CD14-positive monocyte (primary cell): ENCODE measurements around the gene MCMBP. TPM values are rescaled to one million over a fixed set of nuclear protein-coding genes. Genes with fewer than 3 reads are reported as not detected.

Source experiments
- DNase-seq, 3 donors: peaks; one replicate each; pipeline ENCODE4 v3.0.0-alpha.2; 2011 to 2022
- H2AFZ ChIP-seq: 2 replicates; pipeline ENCODE4 v1.6.0; 2012; ENCODE audit warnings: mild to moderate bottlenecking, low read depth, low read length, inconsistent platforms; ENCODE audit not compliant: insufficient read depth, poor library complexity, severe bottlenecking
- H3K27ac ChIP-seq, 2 donors: 1 replicate in 1 of 2; 2 replicates in 1 of 2; pipeline ENCODE4 v1.5.1; 2012 to 2013; ENCODE audit warnings: low read length in 2 of 2, control low read depth in 1 of 2, inconsistent platforms in 1 of 2, low read depth in 1 of 2, mild to moderate bottlenecking in 1 of 2
- H3K27me3 ChIP-seq, 2 donors: one replicate each; pipeline versions ENCODE4 v1.6.0 to v1.6.1; 2011 to 2013; ENCODE audit warnings: low read length in 2 of 2; ENCODE audit not compliant: control insufficient read depth in 2 of 2, insufficient read depth in 2 of 2
- H3K36me3 ChIP-seq, 2 donors: replicated peaks in 1 of 2; 1 replicate in 1 of 2; 2 replicates in 1 of 2; pipeline versions ENCODE4 v1.5.1 to v1.6.1; 2012 to 2013; ENCODE audit warnings: low read length in 2 of 2, control low read depth in 1 of 2, inconsistent platforms in 1 of 2, mild to moderate bottlenecking in 1 of 2; ENCODE audit not compliant: insufficient read depth in 2 of 2, control insufficient read depth in 1 of 2
- H3K4me1 ChIP-seq, 2 donors: 1 replicate in 1 of 2; 2 replicates in 1 of 2; pipeline versions ENCODE4 v1.5.1 to v1.6.1; 2012 to 2013; ENCODE audit warnings: low read length in 2 of 2, control low read depth in 1 of 2, inconsistent platforms in 1 of 2, mild to moderate bottlenecking in 1 of 2, moderate library complexity in 1 of 2; ENCODE audit not compliant: insufficient read depth in 2 of 2, control insufficient read depth in 1 of 2
- H3K4me2 ChIP-seq: replicated peaks from 2 replicates; pipeline ENCODE3; 2012; ENCODE audit warnings: low read length, moderate library complexity, mild to moderate bottlenecking; ENCODE audit not compliant: poor library complexity, severe bottlenecking; ENCODE audit errors: extremely low read depth
- H3K4me3 ChIP-seq, 3 experiments: fragments of 200-600 bp in 1 of 3; sonication (generic) in 1 of 3; replicated peaks in 1 of 3; 1 replicate in 2 of 3; 2 replicates in 1 of 3; pipeline ENCODE4 v1.5.1; 2011 to 2013; ENCODE audit warnings: low read length in 3 of 3, mild to moderate bottlenecking in 3 of 3, control low read depth in 2 of 3, low read depth in 2 of 3, inconsistent platforms in 1 of 3, moderate library complexity in 1 of 3
- H3K79me2 ChIP-seq: 2 replicates; pipeline ENCODE4 v1.6.0; 2012; ENCODE audit warnings: mild to moderate bottlenecking, control low read depth, inconsistent platforms, low read length, moderate library complexity; ENCODE audit not compliant: insufficient read depth
- H3K9ac ChIP-seq: 2 replicates; pipeline ENCODE4 v1.6.0; 2017; ENCODE audit warnings: low read length, mild to moderate bottlenecking; ENCODE audit not compliant: insufficient read depth, poor library complexity, severe bottlenecking
- H3K9me3 ChIP-seq, 2 donors: replicated peaks in 1 of 2; 1 replicate in 1 of 2; 2 replicates in 1 of 2; pipeline versions ENCODE4 v1.5.1 to v1.6.1; 2012 to 2013; ENCODE audit warnings: low read length in 2 of 2, control low read depth in 1 of 2; ENCODE audit not compliant: control insufficient read depth in 1 of 2, insufficient read depth in 1 of 2
- H4K20me1 ChIP-seq: 2 replicates; pipeline ENCODE4 v1.6.0; 2012; ENCODE audit warnings: mild to moderate bottlenecking, low read length, control low read depth, moderate library complexity; ENCODE audit not compliant: insufficient read depth
- H3K27ac Mint-ChIP-seq, 7 donors: one replicate each; pipeline ENCODE4 v1.8.0; 2020; ENCODE audit warnings: mild to moderate bottlenecking in 7 of 7, mixed read lengths in 7 of 7, moderate library complexity in 6 of 7, inconsistent platforms in 2 of 7
- H3K27me3 Mint-ChIP-seq, 3 donors: one replicate each; pipeline ENCODE4 v1.8.0; 2021 to 2022; ENCODE audit warnings: low read depth in 3 of 3, mild to moderate bottlenecking in 3 of 3, mixed read lengths in 3 of 3, moderate library complexity in 3 of 3, inconsistent platforms in 1 of 3
- H3K36me3 Mint-ChIP-seq, 2 donors: one replicate each; pipeline ENCODE4 v1.8.0; 2020; ENCODE audit warnings: mixed read lengths in 2 of 2, inconsistent platforms in 1 of 2, mild to moderate bottlenecking in 1 of 2
- H3K4me1 Mint-ChIP-seq: one replicate; pipeline ENCODE4 v1.8.0; 2020; ENCODE audit warnings: mild to moderate bottlenecking, mixed read lengths
- H3K4me3 Mint-ChIP-seq, 2 donors: one replicate each; pipeline ENCODE4 v1.8.0; 2020; ENCODE audit warnings: mild to moderate bottlenecking in 2 of 2, mixed read lengths in 2 of 2, moderate library complexity in 1 of 2
- H3K9me3 Mint-ChIP-seq, 7 donors: one replicate each; pipeline ENCODE4 v1.8.0; 2020 to 2022; ENCODE audit warnings: mixed read lengths in 7 of 7, mild to moderate bottlenecking in 6 of 7, moderate library complexity in 6 of 7, inconsistent platforms in 2 of 7
- CTCF ChIP-seq: fragments of 200-600 bp; IDR thresholded peaks from one replicate; pipeline ENCODE4 v1.8.0; 2022; ENCODE audit warnings: antibody characterized with exemption, mild to moderate bottlenecking
- WGBS: methylation state at CpG from one replicate; pipeline ENCODE4 v1.1.5; 2013; ENCODE audit warnings: missing lambda C conversion rate; ENCODE audit not compliant: insufficient coverage; 5-methylcytosine and 5-hydroxymethylcytosine counted together
- intact Hi-C, 2 donors: fragments of 100-400 bp; cut with micrococcal nuclease; formaldehyde crosslinking; loops; one replicate each; pipeline versions ENCODE4 v1.15.0 to v1.15.1; 2023
- polyA plus RNA-seq, 3 donors: library from polyadenylated mRNA; depleted of rRNA in 1 of 3; unstranded in 2 of 3; stranded (reverse) in 1 of 3; fragments of 300-500 nt in 2 of 3; fragments of >200 nt in 1 of 3; fragmentation: Illumina TruSeq in 2 of 3; gene quantifications; 1 replicate in 2 of 3; 2 replicates in 1 of 3; pipeline ENCODE4 v1.2.3, GENCODE V29; 2012 to 2021

Gene MCMBP
- polyA plus RNA-seq, 3 donors, result 40.3 to 96.7 (median 75.3) TPM

GRCh38 chr10:119845656-119846055 is 27.0 kb downstream of the MCMBP start:
- no peak overlapping the region for H3K4me2 ChIP-seq
- peaks cover 76% of the 10 kb centered on the region for H4K20me1 ChIP-seq
- H3K79me2 ChIP-seq, result peaks cover 56% of the 10 kb centered on the region
- H3K27me3 Mint-ChIP-seq, result no peaks in the 10 kb centered on the region
- peaks cover 7 to 32% of the 10 kb centered on the region in 2 donors for H3K4me1 ChIP-seq
- no peaks in the 10 kb centered on the region for H3K27me3 ChIP-seq
- intact Hi-C loops, result no loop called here
- H3K36me3 ChIP-seq, result peaks cover 62 to 95% of the 10 kb centered on the region in 2 donors
- H3K4me3 Mint-ChIP-seq, result no peak overlapping the region
- peak overlapping the region in 1 of 2 donors; percentile 60 for H3K27ac ChIP-seq
- H3K4me3 ChIP-seq, result no peak overlapping the region
- no peaks in the 10 kb centered on the region for H3K9me3 ChIP-seq
- H3K4me1 Mint-ChIP-seq, result peaks cover 43% of the 10 kb centered on the region
- peaks cover 72 to 87% of the 10 kb centered on the region in 2 donors for H3K36me3 Mint-ChIP-seq
- no peak overlapping the region for H3K9ac ChIP-seq
- WGBS, result no CpG with 5 or more reads among the region's 1 CpG
- H2AFZ ChIP-seq, result no peak overlapping the region
- peaks cover 0 to 6% (median 0%) of the 10 kb centered on the region in 7 donors for H3K9me3 Mint-ChIP-seq
- H3K27ac Mint-ChIP-seq, result peak overlapping the region; percentile 51 to 87 (median 79)
- TF ChIP-seq CTCF, result no peak
- DNase-seq, result peak in 2 of 3 donors; percentile 43 to 57

DNA sequence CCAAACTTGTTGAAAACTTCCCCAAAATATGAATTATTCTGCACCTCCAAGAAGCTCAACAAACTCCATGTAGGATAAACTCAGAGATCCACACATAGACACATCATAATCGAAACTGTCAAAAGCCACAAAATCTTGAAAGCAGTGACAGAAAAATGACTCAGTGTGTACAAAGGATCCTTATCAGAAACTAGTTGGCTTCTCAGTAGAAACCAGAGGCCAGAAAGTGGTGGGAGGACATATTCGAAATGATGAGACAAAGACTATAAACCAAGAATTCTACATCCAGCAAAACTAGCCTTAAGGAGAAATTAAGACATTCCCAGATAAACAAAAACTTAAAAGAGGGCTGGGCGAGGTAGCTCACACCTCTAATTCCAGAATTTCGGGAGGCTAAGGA is 38.5 kb downstream of the MCMBP start:
- TF ChIP-seq CTCF, result no peak
- WGBS, result 100% methylated on average over 2 of the region's 4 CpGs
- DNase-seq, result no peak
- H3K27me3 ChIP-seq, result no peaks in the 10 kb centered on the region
- H3K27ac ChIP-seq, result peak overlapping the region in 1 of 2 donors; percentile 38
- H3K9me3 Mint-ChIP-seq, result no peaks in the 10 kb centered on the region
- H4K20me1 ChIP-seq, result peaks cover 43% of the 10 kb centered on the region
- H3K27me3 Mint-ChIP-seq, result no peaks in the 10 kb centered on the region
- H3K4me3 ChIP-seq, result no peak overlapping the region
- H3K79me2 ChIP-seq, result no peaks in the 10 kb centered on the region
- peaks cover 98 to 100% of the 10 kb centered on the region in 2 donors for H3K36me3 ChIP-seq
- no peak overlapping the region for H2AFZ ChIP-seq
- no peaks in the 10 kb centered on the region for H3K4me1 ChIP-seq
- no peaks in the 10 kb centered on the region for H3K4me1 Mint-ChIP-seq
- peak overlapping the region in 2 of 7 donors; percentile 19 to 52 for H3K27ac Mint-ChIP-seq
- H3K9ac ChIP-seq, result no peak overlapping the region
- no peak overlapping the region for H3K4me2 ChIP-seq
- intact Hi-C loops, result no loop called here
- H3K4me3 Mint-ChIP-seq, result no peak overlapping the region
- H3K36me3 Mint-ChIP-seq, result peaks cover 89 to 94% of the 10 kb centered on the region in 2 donors
- no peaks in the 10 kb centered on the region for H3K9me3 ChIP-seq
